Embryonic facial prominence (tissue), 1 donor: ENCODE results near the gene PRG3.
"Not testable (repeated sequence)": the region's sequence is repeated elsewhere in the genome, so short reads cannot be mapped to it uniquely, and the experiment has no call there.

Source experiments
- DNase-seq: peaks from one replicate; pipeline ENCODE4 v3.0.0-alpha.2; 2016; ENCODE audit errors: extremely low spot score

The PRG3 gene

GRCh38 chr11:57408771-57409170 is 27.8 kb upstream of the PRG3 start:
- DNase-seq, result no peak

- no peak for DNase-seq
Measured at GRCh38 chr11:57407941-57408475, 27.1 kb upstream of the PRG3 start.

DNA sequence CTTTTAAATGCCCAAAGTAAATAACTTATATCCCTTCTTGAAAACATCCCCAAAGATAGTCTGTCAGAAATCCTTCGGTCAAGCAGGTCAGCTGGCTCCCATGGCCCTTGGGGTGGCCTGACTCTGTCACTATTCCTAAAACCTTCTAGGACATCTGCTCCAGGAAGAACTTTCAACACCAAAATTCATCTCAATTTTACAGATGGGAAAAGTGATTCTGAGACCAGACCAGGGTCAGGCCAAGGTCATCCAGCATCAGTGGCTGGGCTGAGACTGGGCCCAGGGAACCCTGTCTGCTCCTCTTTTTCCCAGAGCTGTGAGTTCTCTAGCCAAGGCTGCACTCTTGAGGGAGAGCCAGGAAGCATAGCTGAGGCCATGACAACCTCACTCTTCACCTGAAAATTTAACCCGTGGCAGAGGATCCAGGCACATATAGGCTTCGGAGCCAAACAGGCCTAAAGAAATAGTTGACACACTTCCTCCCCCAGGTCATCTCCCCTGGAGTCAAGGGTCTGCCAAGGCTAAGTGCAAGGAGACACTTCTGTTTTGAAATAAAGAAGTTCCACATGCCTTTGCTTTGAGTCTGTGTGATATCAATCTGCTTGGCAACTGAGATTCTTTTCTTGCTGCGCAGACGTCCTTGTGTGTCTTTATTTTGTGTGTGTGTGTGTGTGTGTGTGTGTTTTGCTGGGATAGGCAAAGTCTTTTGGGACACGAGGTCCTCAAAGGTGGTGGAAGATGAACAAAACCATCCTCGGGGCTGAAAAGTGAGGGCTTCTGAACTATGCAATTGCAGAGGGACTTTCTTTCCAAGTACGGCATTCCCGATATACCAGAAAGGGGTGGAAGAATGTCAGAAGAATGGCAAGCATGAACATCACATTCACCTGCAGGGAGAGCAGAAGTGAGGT is 26.3 kb upstream of the PRG3 start:
- no peak for DNase-seq

DNA sequence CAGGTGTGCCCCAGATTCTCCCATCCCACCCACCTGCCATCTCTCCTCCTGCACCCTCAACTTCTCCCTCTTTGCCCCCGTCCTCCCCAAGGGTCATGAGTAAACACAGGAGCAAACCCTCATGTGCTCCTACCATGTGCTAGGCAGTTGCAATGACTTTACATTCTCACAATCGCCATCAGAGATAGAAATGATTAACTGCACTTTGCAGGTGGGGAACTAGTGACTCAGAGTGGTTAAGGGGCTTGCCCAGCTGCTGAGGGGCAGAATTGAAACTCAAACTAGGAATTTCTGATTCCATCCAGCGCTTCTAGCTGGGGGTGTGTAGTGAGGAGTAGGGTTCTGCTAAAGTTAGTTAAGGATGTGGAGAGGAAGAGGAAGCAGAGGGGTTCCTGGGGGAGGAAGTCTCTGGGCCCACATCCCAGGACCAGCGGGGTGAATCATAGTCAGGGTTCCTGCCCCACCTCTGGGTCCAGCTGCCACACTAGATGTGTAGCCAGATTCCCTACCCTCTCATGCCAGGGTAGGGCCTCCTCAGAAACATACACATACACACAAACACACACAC is 25.5 kb upstream of the PRG3 start:
- DNase-seq, result no peak

GRCh38 chr11:57405271-57405860 is 24.4 kb upstream of the PRG3 start:
- no peak for DNase-seq

GRCh38 chr11:57403802-57404147 is 22.8 kb upstream of the PRG3 start:
- DNase-seq, result no peak

- DNase-seq, result not testable (repeated sequence)
Measured at GRCh38 chr11:57403003-57403801, 22.3 kb upstream of the PRG3 start.

- DNase-seq, result no peak
Measured at GRCh38 chr11:57402188-57403002, 21.4 kb upstream of the PRG3 start.

- DNase-seq, result no peak
Measured at GRCh38 chr11:57399972-57400578, 19.1 kb upstream of the PRG3 start.

DNA sequence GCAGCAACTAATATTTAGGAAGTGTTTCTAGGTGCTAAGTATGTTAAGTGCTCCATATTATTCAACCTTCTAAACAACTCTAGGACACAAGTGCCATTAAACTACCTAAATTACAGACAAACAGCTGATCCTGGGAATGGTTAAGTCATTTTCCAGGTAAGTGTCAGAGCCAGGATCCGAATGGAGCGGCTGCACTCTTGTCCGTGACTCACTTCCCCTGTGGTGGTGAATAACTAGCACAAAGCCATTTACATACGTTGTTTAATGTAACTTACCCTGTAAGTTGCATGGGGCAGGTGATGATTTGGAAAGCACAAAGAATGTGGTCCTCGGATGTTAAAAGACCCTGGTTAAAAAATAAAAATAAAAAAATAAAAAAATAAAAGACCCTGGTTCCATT is 18.3 kb upstream of the PRG3 start:
- DNase-seq, result no peak

- DNase-seq, result no peak
Measured at GRCh38 chr11:57397394-57397990, 16.5 kb upstream of the PRG3 start.

DNA sequence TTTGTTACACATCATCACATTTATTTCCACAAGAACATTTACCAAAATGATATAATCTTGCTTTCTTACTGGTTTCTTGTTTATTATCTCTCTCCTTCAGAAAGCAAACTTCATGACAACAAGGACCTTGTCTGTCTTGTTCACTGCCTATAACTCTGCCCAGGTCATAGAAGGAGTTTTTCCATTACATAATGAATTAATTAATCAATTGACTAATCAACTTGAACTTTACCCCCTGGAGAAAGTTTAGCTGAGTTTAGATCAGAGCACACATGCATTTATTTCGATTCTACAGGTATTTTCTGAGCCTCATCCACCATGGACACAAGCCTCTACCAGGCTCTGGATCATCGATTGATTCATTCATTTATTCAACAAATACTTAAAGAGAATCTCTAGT is 15.8 kb upstream of the PRG3 start:
- DNase-seq, result no peak

DNA sequence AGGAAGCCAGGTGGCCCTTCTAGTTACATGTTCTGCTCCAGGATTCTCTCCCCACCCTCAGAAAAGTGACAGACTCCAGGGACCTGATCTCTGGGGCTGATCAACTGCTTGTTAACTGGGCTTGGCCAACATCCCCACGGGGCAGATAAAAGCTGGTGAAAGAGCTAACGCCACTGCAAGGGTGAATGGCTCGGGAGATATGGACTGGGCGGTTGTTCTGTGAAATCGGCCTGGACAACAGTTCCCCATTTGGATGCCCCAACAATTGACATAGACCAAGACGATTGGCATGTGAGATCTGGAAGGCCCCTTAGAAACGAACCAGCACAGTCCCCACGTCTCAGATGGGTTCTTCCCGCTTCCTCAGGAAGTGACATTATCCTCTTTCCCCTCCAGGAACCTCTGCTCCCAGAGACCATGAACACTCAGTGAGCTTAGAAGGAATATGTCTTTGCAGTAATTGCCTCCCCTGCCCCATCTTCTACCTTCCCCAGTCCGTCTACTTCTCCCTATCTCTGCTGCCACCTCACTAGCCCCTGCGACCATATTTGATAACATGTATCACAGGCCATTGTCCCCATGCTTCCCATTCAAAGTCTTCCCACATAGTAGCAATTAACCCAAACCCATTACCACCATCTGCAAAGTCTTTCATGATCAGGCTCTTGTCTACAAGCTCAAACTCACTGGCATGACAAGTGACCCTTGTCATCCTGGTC is 15.1 kb upstream of the PRG3 start:
- no peak for DNase-seq

DNA sequence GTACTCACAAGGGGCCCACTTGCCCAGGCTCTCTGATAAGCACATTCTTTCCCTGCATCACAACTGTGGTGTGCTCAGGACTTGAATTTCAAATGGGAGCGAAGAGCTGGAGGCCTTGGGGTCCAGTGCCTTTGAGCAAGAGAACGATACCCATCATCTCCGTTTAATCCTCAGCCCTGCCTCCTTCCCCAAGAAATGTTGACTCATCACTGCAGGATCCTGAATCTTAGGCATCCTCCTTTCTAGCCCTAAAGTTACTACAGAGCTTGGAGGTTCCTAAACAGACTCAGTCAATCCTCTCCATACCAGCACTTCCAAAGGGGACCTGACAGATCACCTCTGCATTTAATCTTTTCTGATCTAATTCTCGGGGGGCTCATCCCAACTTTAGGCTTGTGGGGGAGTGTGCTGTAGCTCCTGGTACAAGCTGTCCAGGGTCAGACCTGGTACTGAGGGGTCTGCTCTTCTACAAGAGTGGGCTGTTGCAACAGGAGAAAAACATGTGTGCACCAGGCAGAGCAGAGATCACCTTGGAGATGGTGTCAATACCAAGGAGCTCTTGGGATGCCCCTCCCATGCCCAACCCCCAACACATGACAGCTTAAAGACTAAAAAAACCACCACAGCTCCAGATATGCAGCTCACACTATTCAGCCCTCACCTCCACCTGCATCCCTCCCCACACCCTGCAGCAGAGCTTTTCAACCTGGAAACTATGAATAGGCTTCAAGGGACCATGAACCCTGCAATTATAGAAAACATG is 13.4 kb upstream of the PRG3 start:
- DNase-seq, result no peak

GRCh38 chr11:57392763-57393105 is 11.8 kb upstream of the PRG3 start:
- no peak for DNase-seq

DNA sequence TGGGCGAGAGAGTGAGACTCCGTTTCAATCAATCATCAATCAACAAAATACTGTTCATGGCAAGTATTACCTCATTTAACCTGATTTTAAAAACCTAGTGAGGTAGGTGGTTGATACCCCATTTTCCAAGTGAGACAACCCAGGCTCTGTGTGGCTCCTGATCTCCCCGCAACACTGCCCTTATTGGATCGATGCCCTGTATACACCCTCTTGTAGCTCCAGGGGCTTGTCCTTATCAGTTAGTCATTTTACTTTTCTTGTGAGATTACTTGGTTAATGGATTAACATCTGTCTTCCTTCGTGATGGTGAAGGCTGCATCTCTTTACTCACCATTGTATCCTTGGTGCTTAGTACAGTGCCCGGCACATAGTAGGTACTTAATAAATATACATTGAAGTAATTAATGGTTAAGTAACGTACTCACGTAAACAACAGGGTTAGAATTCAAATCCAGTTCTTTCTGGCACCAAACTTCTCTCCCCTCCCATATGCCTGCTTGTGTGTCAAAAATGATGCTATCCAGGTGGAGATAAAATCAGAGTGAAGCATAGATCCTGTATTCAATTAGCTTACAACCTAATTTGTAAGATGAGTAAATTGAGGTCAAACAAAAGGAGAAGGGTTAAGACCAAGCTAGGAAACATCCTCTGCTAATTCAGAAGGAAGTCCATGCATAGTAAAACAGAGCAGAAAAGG is 11.3 kb upstream of the PRG3 start:
- no peak for DNase-seq

DNA sequence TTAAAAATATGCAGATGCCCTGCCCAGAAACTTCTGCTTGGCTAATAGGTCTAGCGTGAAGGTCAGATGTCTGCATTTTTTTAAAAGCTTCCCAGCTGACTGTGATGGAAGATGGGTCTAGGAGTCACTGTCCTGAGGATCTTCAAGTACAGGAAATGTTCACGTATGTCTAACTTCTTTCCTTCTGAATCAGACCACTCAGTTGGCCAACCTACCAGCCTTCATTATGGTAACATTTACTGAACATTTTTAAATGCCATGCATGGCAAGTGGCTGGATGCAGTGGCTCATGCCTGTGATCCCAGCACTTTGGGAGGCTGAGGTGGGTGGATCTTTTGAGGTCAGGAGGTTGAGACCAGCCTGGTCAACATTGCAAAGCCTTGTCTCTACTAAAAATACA is 10.6 kb upstream of the PRG3 start:
- no peak for DNase-seq

- DNase-seq, result no peak
Measured at GRCh38 chr11:57391111-57391510, 10.2 kb upstream of the PRG3 start.
